Keratinocyte (primary cell): ENCODE measurements around the gene SOCS1. TPM values are rescaled to one million over a fixed set of nuclear protein-coding genes. Genes with fewer than 3 reads are reported as not detected.

ENCODE experiments used
- DNase-seq: peaks from one replicate; pipeline ENCODE4 v3.0.0-alpha.2; 2011; ENCODE audit warnings: low read depth, missing footprints, low spot score
- FAIRE-seq: peaks from 2 replicates; lab custom pipeline; 2011; peaks lifted over from hg19 to GRCh38; lab: Jason Lieb, UNC
- H2AFZ ChIP-seq: 2 replicates; pipeline ENCODE4 v1.6.0; 2012; ENCODE audit warnings: low read length, control low read depth, inconsistent platforms; ENCODE audit not compliant: control insufficient read depth
- H3K27ac ChIP-seq: 2 replicates; pipeline ENCODE4 v1.5.1; 2011; ENCODE audit warnings: low read length; ENCODE audit not compliant: control insufficient read depth, insufficient read depth
- H3K27me3 ChIP-seq: 3 replicates; pipeline ENCODE4 v1.6.0; 2011; ENCODE audit warnings: low read length; ENCODE audit not compliant: control insufficient read depth, insufficient read depth; ENCODE audit errors: extremely low read depth
- H3K36me3 ChIP-seq, 2 experiments: 2 replicates in 1 of 2; 3 replicates in 1 of 2; pipeline ENCODE4 v1.5.1; 2011; ENCODE audit warnings: low read length in 2 of 2, mild to moderate bottlenecking in 1 of 2; ENCODE audit not compliant: control insufficient read depth in 2 of 2, insufficient read depth in 2 of 2; ENCODE audit errors: extremely low read depth in 1 of 2
- H3K4me1 ChIP-seq: 3 replicates; pipeline ENCODE4 v1.5.1; 2011; ENCODE audit warnings: low read length; ENCODE audit not compliant: control insufficient read depth, insufficient read depth; ENCODE audit errors: extremely low read depth
- H3K4me2 ChIP-seq: 3 replicates; pipeline ENCODE4 v1.6.0; 2011; ENCODE audit warnings: low read depth, low read length; ENCODE audit not compliant: control insufficient read depth, insufficient read depth; ENCODE audit errors: extremely low read depth
- H3K4me3 ChIP-seq, 3 experiments: fragments of 200-600 bp in 1 of 3; sonication (generic) in 1 of 3; 2 replicates in 2 of 3; 3 replicates in 1 of 3; pipeline ENCODE4 v1.5.1; 2011 to 2016; ENCODE audit warnings: low read length in 3 of 3, mild to moderate bottlenecking in 3 of 3, control low read depth in 2 of 3, inconsistent platforms in 1 of 3, low read depth in 1 of 3, mixed read lengths in 1 of 3, mixed run types in 1 of 3, moderate library complexity in 1 of 3; ENCODE audit not compliant: control insufficient read depth in 2 of 3, insufficient read depth in 2 of 3; ENCODE audit errors: extremely low read depth in 1 of 3
- H3K79me2 ChIP-seq: 2 replicates; pipeline ENCODE4 v1.6.0; 2012; ENCODE audit warnings: low read length; ENCODE audit not compliant: control insufficient read depth, insufficient read depth
- H3K9ac ChIP-seq: 3 replicates; pipeline ENCODE4 v1.6.0; 2011; ENCODE audit warnings: low read length; ENCODE audit not compliant: control insufficient read depth, insufficient read depth; ENCODE audit errors: extremely low read depth
- H3K9me1 ChIP-seq: 3 replicates; pipeline ENCODE4 v1.6.0; 2011; ENCODE audit warnings: low read length; ENCODE audit not compliant: control insufficient read depth, insufficient read depth; ENCODE audit errors: extremely low read depth
- H3K9me3 ChIP-seq: 2 replicates; pipeline ENCODE4 v1.5.1; 2012; ENCODE audit warnings: low read depth, low read length; ENCODE audit not compliant: control insufficient read depth
- H4K20me1 ChIP-seq: 3 replicates; pipeline ENCODE4 v1.6.0; 2011; ENCODE audit warnings: low read length; ENCODE audit not compliant: control insufficient read depth, insufficient read depth; ENCODE audit errors: extremely low read depth
- EZH2 ChIP-seq: IDR thresholded peaks from one replicate; pipeline ENCODE4 v1.6.1; 2012; ENCODE audit warnings: inconsistent platforms, mild to moderate bottlenecking, low read length, moderate library complexity
- dilution Hi-C: fragments of 300-500 bp; cut with MboI; formaldehyde crosslinking; loops from one replicate; pipeline ENCODE4 v1.7.0; 2020; ENCODE audit warnings: low sequenced_read_pairs; ENCODE audit not compliant: extremely low pct_ligation_motif_present
- polyA plus RNA-seq, 5 experiments: library from polyadenylated mRNA; depleted of rRNA in 3 of 5; stranded (reverse) in 3 of 5; stranded (forward) in 1 of 5; unstranded in 1 of 5; fragments of >200 nt; gene quantifications; 1 replicate in 1 of 5; 2 replicates in 3 of 5; 3 replicates in 1 of 5; pipeline versions ENCODE4 v1.2.1 to v1.2.3, GENCODE V29; 2011 to 2012; ENCODE audit warnings: missing spikeins in 2 of 5, low read depth in 1 of 5, low replicate concordance in 1 of 5
- TF ChIP-seq, protein P1 (sequence below), 3 experiments: IDR thresholded peaks in 1 of 3; conservative IDR thresholded peaks in 1 of 3; optimal IDR thresholded peaks in 1 of 3; 2 replicates in 2 of 3; 3 replicates in 1 of 3; pipeline versions ENCODE3 to v1.5.1; 2011; ENCODE audit warnings: low read length in 3 of 3, mild to moderate bottlenecking in 3 of 3, moderate library complexity in 2 of 3, control low read depth in 1 of 3, inconsistent platforms in 1 of 3; ENCODE audit not compliant: insufficient read depth in 2 of 3; ENCODE audit errors: extremely low read depth in 1 of 3

Gene SOCS1
- polyA plus RNA-seq, 1 donor (not counting 4 experiments of a cell fraction or from before 2014, with no cell fraction given): 0.98 TPM

DNA sequence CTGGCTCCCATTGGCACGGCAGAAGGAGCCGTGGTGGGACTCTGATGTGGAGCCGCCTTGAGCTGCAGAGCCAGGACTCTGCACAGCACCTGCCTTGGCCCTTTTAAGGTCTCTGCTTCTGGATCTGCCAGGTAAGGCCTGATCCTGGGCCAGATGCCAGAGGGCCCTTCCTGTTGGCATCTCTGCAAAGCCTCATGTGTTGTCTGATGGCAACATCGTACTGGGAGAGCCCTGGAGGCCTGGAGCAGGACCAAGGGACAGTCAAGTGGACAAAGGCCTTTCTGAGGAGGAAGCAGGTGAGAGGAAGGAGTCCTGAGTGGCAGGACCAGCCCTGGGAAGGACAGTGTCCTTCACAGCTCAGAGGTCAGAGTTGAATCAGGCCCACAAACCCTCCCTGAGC lies 26.1 kb downstream of the SOCS1 start:
- Histone ChIP-seq H3K4me1 (peaks cover 4% of the 10 kb centered on the region), H2AFZ (no peak overlapping the region), H3K9ac (no peak overlapping the region), H4K20me1 (no peaks in the 10 kb centered on the region), H3K36me3 (no peaks in the 10 kb centered on the region), H3K9me1 (no peaks in the 10 kb centered on the region), H3K4me2 (no peak overlapping the region), H3K4me3 (no peak overlapping the region), H3K27ac (no peak overlapping the region), H3K9me3 (no peaks in the 10 kb centered on the region), H3K79me2 (no peaks in the 10 kb centered on the region), H3K27me3 (no peaks in the 10 kb centered on the region)
- FAIRE-seq (no peak), DNase-seq (no peak)
- dilution Hi-C loops: no loop called here
- no peak for TF ChIP-seq EZH2
- TF ChIP-seq, protein P1, sequence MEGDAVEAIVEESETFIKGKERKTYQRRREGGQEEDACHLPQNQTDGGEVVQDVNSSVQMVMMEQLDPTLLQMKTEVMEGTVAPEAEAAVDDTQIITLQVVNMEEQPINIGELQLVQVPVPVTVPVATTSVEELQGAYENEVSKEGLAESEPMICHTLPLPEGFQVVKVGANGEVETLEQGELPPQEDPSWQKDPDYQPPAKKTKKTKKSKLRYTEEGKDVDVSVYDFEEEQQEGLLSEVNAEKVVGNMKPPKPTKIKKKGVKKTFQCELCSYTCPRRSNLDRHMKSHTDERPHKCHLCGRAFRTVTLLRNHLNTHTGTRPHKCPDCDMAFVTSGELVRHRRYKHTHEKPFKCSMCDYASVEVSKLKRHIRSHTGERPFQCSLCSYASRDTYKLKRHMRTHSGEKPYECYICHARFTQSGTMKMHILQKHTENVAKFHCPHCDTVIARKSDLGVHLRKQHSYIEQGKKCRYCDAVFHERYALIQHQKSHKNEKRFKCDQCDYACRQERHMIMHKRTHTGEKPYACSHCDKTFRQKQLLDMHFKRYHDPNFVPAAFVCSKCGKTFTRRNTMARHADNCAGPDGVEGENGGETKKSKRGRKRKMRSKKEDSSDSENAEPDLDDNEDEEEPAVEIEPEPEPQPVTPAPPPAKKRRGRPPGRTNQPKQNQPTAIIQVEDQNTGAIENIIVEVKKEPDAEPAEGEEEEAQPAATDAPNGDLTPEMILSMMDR (optimal IDR thresholded peaks at IDR 0.05 in 1 of 3, IDR thresholded peaks at IDR 0.05 in 1 of 3, conservative IDR thresholded peaks at IDR 0.05 in 1 of 3; ENCODE audit: extremely low read depth in 1 of 3, insufficient read depth in 2 of 3, low read length in 3 of 3): no peak

- Histone ChIP-seq H3K4me2 (no peak overlapping the region), H3K9me3 (no peaks in the 10 kb centered on the region), H3K9ac (no peak overlapping the region), H3K36me3 (no peaks in the 10 kb centered on the region), H3K27ac (no peak overlapping the region), H3K4me1 (peaks cover 4% of the 10 kb centered on the region), H3K4me3 (no peak overlapping the region), H3K27me3 (no peaks in the 10 kb centered on the region), H4K20me1 (no peaks in the 10 kb centered on the region), H3K79me2 (no peaks in the 10 kb centered on the region), H3K9me1 (no peaks in the 10 kb centered on the region), H2AFZ (no peak overlapping the region)
- DNase-seq (no peak), FAIRE-seq (no peak)
- dilution Hi-C loops: no loop called here
- no peak for TF ChIP-seq EZH2
- TF ChIP-seq, protein P1 (optimal IDR thresholded peaks at IDR 0.05 in 1 of 3, IDR thresholded peaks at IDR 0.05 in 1 of 3, conservative IDR thresholded peaks at IDR 0.05 in 1 of 3; ENCODE audit: extremely low read depth in 1 of 3, insufficient read depth in 2 of 3, low read length in 3 of 3): no peak
Measured at GRCh38 chr16:11229432-11229831, 26.6 kb downstream of the SOCS1 start.
